Effector memory CD8-positive, alpha-beta T cell (primary cell): Measurements from ENCODE around the gene LGALS7.
"Not testable (repeated sequence)": the region's sequence is repeated elsewhere in the genome, so short reads cannot be mapped to it uniquely, and the experiment has no call there.

Source experiments
- ATAC-seq: fragments of 150-1000 bp; cut with Tn5 transposase; replicated peaks from 2 replicates; pipeline ENCODE4 v1.10.0; 2021; ENCODE audit warnings: mild to moderate bottlenecking, moderate library complexity
- DNase-seq, 3 experiments: peaks; one replicate each; pipeline ENCODE4 v3.0.0; 2021
- H3K27ac Mint-ChIP-seq, 2 donors: one replicate each; pipeline ENCODE4 v1.8.0; 2022; ENCODE audit warnings: mild to moderate bottlenecking in 2 of 2, mixed read lengths in 2 of 2, moderate library complexity in 2 of 2
- H3K27me3 Mint-ChIP-seq, 2 donors: one replicate each; pipeline ENCODE4 v1.8.0; 2022; ENCODE audit warnings: mixed read lengths in 2 of 2
- H3K36me3 Mint-ChIP-seq: one replicate; pipeline ENCODE4 v1.8.0; 2022; ENCODE audit warnings: mild to moderate bottlenecking, moderate library complexity, mixed read lengths; ENCODE audit not compliant: insufficient read depth
- H3K4me1 Mint-ChIP-seq, 2 donors: one replicate each; pipeline ENCODE4 v1.8.0; 2022; ENCODE audit warnings: low read depth in 2 of 2, mixed read lengths in 2 of 2
- H3K4me3 Mint-ChIP-seq, 2 donors: one replicate each; pipeline ENCODE4 v1.8.0; 2022; ENCODE audit warnings: mild to moderate bottlenecking in 2 of 2, mixed read lengths in 2 of 2, moderate library complexity in 2 of 2
- H3K9me3 Mint-ChIP-seq, 2 donors: one replicate each; pipeline ENCODE4 v1.8.0; 2022; ENCODE audit warnings: mixed read lengths in 2 of 2

The LGALS7 gene

DNA sequence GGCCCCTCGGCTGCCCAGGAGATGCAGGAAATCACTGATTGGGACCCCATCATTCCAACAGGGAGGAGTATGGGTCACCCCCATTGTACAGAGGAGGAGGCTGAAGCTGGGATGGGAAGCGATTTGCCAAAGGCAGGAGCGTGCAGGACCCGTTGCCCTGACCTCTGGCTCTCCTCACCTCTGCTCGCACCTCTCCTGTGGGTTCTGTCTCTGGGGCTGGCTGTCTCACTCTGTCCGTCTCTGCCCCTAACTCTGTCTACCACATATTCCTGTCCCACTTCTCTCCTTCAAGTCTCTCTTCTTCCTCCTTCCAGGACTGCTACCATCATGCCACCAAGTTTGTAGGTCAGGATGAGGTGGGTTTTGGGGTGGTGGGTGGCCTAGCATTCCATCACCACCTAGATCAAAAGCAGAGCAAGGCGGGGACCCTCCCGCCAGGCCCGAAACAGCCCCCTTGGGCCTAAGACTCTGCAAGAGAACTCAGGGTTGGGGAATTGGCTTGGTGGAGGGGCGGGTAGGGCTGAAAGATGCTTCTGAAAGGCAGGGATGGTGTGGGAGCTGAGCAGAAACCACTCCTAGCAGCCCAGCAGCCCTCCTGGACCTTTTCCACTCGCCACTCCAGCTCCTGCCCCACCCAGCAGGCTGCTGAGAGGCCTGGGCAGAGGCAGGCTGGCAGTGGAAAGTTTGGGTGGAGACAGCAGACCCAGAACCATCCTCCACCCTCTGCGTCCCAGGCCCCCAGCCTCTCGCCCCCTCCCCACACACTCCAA lies 1.0 kb upstream of the LGALS7 start:
- DNase-seq (no peak), ATAC-seq (no peak)
- H3K4me1 Mint-ChIP-seq: peaks cover 3% of the 10 kb centered on the region in 2 donors
- peaks cover 6 to 9% of the 10 kb centered on the region in 2 donors for H3K27me3 Mint-ChIP-seq
- H3K27ac Mint-ChIP-seq: no peak overlapping the region
- no peaks in the 10 kb centered on the region for H3K36me3 Mint-ChIP-seq
- no peak overlapping the region for H3K4me3 Mint-ChIP-seq
- H3K9me3 Mint-ChIP-seq: no peaks in the 10 kb centered on the region

DNA sequence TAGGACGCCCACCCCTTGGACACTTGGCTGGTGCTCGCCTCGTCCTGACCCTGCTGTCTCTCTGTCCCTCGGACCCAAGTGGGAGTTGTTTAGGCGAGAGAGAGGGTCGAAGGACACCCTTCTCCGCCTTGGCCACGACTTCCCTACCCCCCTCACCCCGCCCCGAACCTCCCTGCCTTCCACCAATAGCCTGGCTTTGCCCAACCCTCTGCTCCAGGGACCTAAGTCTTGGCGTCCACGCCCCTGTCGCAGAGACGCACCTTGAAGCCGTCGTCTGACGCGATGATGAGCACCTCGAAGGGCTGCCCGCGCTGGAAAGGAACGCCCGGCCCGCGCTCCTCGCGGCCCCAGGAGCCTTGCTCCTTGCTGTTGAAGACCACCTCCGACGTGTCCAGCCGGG lies 1.7 kb downstream of the LGALS7 start:
- H3K4me1 Mint-ChIP-seq, DNase-seq, H3K36me3 Mint-ChIP-seq, ATAC-seq, H3K9me3 Mint-ChIP-seq, H3K4me3 Mint-ChIP-seq, H3K27me3 Mint-ChIP-seq, H3K27ac Mint-ChIP-seq: not testable (repeated sequence)

DNA sequence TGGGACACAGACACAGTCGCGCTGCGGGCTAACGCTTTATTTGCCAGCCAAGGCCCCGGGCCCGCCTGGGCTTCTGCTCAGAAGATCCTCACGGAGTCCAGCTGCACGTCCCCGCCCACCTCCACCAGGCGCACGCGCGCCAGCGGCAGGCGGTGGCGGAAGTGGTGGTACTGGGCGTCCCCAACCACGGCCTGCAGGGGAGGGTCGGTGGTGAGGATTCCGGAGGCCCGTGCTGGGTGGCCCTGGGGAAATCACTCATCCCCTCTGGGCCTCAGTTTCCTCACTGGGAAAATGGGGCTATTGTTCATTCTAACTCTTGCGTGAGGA lies 2.4 kb downstream of the LGALS7 start:
- H3K27ac Mint-ChIP-seq, DNase-seq, H3K4me1 Mint-ChIP-seq, H3K36me3 Mint-ChIP-seq, H3K9me3 Mint-ChIP-seq, H3K27me3 Mint-ChIP-seq, H3K4me3 Mint-ChIP-seq: not testable (repeated sequence)
- peak; percentile 73 for ATAC-seq

DNA sequence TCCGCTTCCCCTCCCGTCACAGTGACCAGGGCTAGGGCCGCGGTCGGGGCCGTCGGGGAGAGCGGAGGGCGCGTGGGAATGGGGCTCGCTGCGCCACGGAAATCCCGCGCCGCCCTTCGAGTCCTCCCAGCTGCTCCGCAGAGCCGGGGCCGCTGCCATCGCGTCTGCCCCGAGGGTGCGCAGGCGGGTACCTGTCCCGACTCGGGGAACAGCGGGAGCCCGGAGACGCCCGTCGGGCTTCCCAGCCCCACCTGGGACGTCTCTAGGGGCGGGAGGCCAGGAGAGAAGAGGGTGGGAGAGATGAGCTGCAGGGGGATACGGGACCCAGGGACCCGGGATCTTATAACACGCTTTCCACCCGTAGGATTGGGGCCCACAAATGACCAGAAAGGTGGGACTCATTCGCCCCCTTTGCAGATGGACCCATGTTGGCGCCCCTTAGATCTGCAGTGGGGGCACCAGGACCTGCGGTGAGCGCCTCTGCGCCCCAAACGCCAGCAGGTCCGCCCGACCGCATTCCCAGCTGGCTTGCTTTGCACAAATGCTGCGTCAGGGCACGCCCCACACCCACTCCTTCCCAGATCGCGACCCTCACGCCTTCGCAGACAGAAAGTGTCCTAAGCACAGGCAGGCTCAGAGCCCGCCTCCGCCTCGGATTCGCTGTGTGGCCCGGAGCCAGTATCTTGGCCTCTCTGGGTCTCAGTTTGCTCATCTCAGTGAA lies 2.9 kb downstream of the LGALS7 start:
- not testable (repeated sequence) for DNase-seq, H3K9me3 Mint-ChIP-seq, H3K27ac Mint-ChIP-seq, H3K27me3 Mint-ChIP-seq, H3K36me3 Mint-ChIP-seq, H3K4me1 Mint-ChIP-seq
- ATAC-seq: peak; percentile 22
- peak overlapping the region; percentile 61 to 70 for H3K4me3 Mint-ChIP-seq

DNA sequence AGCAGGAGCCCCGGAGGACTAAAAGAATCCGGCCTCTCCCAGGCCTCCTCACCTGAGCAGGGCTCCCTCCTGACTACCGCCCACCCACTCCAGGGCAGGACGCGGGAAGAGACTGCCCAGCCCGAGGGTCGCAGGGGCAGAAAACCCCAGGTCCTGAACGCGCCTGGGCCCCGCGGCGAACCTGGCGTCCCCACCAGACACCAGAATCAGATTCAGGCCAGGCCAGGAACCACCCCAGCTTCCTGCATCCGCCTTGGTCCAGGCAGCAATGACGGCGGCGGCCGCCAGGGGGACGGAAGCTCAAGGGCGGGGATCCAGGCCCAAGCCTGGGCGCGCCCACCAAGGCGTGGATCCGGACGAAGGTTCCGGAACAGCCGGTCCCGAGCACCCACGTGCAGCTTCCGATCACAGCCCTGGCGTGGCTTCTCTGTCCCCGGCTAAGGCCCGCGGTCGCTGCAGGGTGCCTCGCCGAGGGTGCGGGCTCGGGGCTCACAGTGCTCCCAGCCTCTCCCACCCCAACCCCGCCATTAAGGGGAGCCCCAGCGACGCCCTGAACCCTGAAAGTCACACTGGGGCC lies 3.6 kb downstream of the LGALS7 start:
- Mint-ChIP-seq H3K27ac (peak overlapping the region; percentile 79 to 93), H3K4me1 (peaks cover 5 to 7% of the 10 kb centered on the region in 2 donors), H3K4me3 (peak overlapping the region; percentile 61 to 70), H3K9me3 (no peaks in the 10 kb centered on the region), H3K36me3 (peaks cover 4% of the 10 kb centered on the region), H3K27me3 (no peaks in the 10 kb centered on the region)
- ATAC-seq: peak; percentile 86
- DNase-seq: peak; percentile 87 to 97 (median 97)

DNA sequence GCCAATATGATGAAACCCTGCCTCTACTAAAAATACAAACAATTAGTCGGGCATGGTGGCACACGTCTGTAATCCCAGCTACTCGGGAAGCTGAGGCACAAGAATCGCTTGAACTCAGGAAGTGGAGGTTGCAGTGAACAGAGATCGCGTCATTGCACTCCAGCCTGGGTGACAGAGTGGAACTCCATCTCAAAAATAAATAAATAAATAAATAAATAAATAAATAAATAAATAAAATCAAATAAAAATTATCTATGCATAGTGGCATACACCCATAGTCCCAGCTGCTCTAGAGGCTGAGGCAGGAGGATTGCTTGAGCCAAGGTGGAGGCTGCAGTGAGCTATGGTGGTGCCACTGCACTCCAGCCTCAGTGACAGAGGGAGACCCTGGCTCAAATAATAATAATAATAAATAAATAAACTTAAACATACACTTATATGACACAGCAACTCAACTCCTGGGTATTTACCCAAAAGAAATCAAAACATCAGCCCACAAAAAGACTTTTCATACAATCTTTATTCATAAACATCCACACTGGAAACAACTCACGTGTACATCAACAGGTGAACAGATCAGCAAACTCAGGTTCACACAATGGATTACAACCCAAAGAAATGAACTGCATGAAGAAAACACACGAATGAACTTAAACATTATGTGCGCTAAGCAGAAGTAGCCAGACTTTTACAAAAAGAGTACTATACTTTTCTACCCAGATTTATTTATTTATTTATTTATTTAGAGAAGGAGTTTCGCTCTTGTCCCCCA lies 6.9 kb downstream of the LGALS7 start:
- Mint-ChIP-seq H3K9me3 (no peaks in the 10 kb centered on the region), H3K36me3 (peaks cover 4% of the 10 kb centered on the region), H3K27me3 (no peaks in the 10 kb centered on the region), H3K4me1 (peaks cover 7 to 8% of the 10 kb centered on the region in 2 donors), H3K27ac (no peak overlapping the region), H3K4me3 (no peak overlapping the region)
- no peak for DNase-seq
- ATAC-seq: no peak

DNA sequence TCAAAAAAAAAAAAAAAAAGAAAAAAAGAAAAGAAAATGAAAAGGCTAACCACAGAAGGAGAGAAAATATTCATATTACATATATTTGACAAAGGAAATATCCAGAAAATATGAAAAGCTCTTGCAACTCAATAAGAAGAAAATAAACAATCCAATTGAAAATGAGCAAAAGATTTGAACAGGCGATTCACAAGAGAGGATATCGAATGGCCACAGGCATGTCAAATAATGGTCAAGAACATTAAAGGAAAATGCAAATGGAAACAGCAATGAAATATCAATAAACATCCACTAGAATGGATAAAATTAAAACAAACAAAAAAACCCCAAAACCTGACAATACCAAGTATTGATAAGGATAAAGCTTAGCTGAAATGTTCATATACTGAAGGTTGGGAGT lies 8.1 kb downstream of the LGALS7 start:
- Mint-ChIP-seq H3K36me3 (peaks cover 4% of the 10 kb centered on the region), H3K9me3 (no peaks in the 10 kb centered on the region), H3K27me3 (no peaks in the 10 kb centered on the region), H3K4me1 (peaks cover 7 to 13% of the 10 kb centered on the region in 2 donors), H3K4me3 (no peak overlapping the region), H3K27ac (no peak overlapping the region)
- ATAC-seq: no peak
- DNase-seq: no peak

DNA sequence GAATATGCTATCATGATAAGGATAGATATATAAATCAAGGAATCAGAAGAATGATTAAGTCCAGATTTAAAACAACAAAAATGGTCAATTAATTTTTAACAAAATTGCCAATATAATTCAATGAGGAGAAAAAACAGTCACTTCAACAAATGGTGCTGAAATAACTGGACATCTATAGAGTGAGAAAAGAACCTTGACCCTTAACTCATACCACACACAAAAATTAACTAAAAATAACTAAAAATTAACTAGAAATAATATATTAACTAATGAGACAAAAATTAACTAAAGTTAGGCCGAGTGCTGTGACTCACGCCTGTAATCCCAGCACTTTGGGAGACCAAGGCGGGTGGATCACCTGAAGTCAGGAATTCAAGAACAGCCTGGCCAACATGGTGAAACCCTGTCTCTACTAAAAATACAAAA lies 9.5 kb downstream of the LGALS7 start:
- H3K27me3 Mint-ChIP-seq: no peaks in the 10 kb centered on the region
- H3K36me3 Mint-ChIP-seq: peaks cover 4% of the 10 kb centered on the region
- ATAC-seq (no peak), DNase-seq (no peak)
- peaks cover 0 to 9% of the 10 kb centered on the region in 2 donors for H3K4me1 Mint-ChIP-seq
- H3K9me3 Mint-ChIP-seq: no peaks in the 10 kb centered on the region
- no peak overlapping the region for H3K4me3 Mint-ChIP-seq
- no peak overlapping the region for H3K27ac Mint-ChIP-seq

DNA sequence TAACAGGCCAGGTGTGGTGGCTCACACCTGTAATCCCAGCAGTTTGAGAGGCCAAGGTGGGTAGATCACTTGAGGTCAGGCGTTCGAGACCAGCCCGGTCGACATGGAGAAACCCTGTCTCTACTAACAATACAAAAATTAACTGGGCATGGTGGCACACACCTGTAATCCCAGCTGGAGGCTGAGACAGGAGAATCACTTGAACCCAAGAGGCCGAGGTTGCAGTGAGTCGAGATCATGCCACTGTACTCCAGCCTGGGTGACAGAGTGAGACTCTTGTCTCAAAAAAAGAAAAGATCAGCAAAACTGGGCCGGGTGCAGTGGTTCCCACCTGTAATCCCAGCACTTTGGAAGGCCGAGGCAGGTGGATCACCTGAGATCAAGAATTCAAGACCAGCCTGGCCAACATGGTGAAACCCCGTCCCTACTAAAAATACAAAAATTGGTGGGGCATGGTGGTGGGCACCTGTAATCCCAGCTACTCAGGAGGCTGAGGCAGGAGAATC lies 11.4 kb downstream of the LGALS7 start:
- not testable (repeated sequence) for ATAC-seq, H3K9me3 Mint-ChIP-seq, H3K4me3 Mint-ChIP-seq, DNase-seq, H3K36me3 Mint-ChIP-seq, H3K27me3 Mint-ChIP-seq, H3K4me1 Mint-ChIP-seq, H3K27ac Mint-ChIP-seq

DNA sequence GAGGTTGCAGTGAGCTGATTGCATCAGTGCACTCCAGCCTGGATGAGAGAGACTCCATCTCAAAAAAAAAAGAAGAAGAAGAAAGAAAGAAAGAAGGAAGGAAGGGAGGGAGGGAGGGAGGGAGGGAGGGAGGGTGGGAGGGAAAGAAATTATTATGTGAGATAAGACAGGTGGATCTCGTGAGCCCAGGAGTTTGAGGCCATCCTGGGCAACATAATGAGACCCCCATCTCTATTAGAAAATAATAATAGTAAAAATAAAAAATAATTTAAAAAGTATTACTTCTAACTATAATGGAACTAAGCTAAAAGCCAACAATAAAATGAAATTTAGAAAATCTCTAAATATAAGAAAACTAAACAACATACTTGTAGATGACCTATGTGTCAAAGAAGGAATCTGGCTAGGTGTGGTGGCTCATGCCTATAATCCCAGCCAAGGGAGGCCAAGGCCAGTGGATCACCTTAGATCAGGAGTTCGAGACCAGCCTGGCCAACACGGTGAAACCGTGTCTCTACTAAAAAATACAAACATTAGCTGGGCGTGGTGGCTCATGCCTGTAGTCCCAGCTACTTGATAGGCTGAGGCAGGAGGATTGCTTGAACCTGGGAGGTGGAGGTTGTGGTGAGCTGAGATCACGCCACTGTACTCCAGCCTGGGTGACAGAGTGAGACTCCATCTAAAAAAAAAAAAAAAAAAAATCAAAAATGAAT lies 12.4 kb downstream of the LGALS7 start:
- not testable (repeated sequence) for H3K36me3 Mint-ChIP-seq, ATAC-seq, H3K9me3 Mint-ChIP-seq, H3K4me3 Mint-ChIP-seq, DNase-seq, H3K4me1 Mint-ChIP-seq, H3K27me3 Mint-ChIP-seq
- H3K27ac Mint-ChIP-seq: peak overlapping the region in 1 of 2 donors; percentile 16

DNA sequence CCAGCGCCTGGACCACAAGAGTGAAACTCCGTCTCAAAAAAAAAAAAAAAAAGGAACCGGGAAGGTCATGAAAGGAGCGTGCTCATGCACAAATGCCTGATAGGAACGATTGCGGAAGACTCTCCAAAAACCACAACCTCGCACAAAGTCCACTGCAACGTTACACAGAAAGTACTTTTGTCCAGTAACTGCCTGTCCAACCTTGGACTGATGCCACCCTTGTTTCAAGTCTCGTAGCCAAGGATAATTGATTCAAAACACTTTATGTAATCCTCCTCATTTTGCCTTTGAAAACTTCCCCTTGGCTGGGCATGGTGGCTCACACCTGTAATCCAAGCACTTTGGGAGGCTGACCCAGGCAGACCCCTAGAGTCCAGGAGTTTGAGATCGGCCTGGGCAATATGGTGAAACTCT lies 13.7 kb downstream of the LGALS7 start:
- Mint-ChIP-seq H3K9me3 (no peaks in the 10 kb centered on the region), H3K4me1 (peaks cover 0 to 9% of the 10 kb centered on the region in 2 donors), H3K36me3 (no peaks in the 10 kb centered on the region), H3K27ac (no peak overlapping the region), H3K4me3 (no peak overlapping the region), H3K27me3 (no peaks in the 10 kb centered on the region)
- DNase-seq (no peak), ATAC-seq (no peak)

DNA sequence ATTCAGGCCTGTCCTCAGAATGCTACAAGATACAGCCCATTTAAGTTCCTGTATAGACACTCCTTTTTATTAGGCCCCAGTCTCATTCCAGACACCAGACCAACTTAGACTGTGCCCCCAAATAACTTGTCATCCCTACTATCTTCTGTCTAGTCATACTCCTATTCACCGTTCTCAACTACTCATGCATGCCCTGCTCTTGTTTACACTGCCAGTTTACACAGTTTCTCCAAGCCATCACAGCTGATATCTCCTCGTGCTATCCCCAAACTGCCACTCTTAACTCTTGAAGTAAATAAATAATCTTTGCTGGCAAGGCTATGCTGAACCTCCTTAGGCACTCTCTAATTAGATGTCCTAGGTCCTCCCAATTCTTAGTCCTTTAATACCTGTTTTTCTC lies 19.1 kb downstream of the LGALS7 start:
- not testable (repeated sequence) for H3K27me3 Mint-ChIP-seq, H3K4me1 Mint-ChIP-seq, H3K4me3 Mint-ChIP-seq, H3K36me3 Mint-ChIP-seq, ATAC-seq, H3K27ac Mint-ChIP-seq, DNase-seq, H3K9me3 Mint-ChIP-seq

DNA sequence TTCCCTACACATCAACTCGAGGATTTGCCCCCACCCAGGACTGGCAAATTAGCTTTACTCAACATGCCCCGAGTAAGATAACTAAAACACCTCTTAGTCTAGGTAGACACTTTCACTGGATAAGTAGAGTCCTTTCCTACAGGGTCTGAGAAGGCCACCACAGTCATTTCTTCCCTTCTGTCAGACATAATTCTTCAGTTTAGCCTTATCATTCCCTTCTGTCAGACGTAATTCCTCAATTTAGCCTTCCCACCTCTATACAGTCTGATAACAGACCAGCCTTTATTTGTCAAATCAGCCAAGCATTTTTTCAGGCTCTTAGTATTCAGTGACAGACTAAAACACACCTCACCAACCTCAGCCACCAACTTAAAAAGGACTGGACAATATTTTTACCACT lies 19.5 kb downstream of the LGALS7 start:
- H3K27me3 Mint-ChIP-seq, H3K27ac Mint-ChIP-seq, ATAC-seq, H3K4me1 Mint-ChIP-seq, H3K36me3 Mint-ChIP-seq, H3K9me3 Mint-ChIP-seq, DNase-seq, H3K4me3 Mint-ChIP-seq: not testable (repeated sequence)
